HTERT RPE-1 (cell line): ENCODE data around the gene B9D1.

Source experiments
- in situ Hi-C: fragments of 300-500 bp; cut with MboI; formaldehyde crosslinking; loops from 4 replicates; pipeline ENCODE4 v1.14.3; 2020; ENCODE audit warnings: low sequenced_read_pairs

Gene B9D1

GRCh38 chr17:19308398-19308797 is 54.1 kb downstream of the B9D1 start:
- in situ Hi-C loops = no loop called here

GRCh38 chr17:19307521-19307920 is 55.0 kb downstream of the B9D1 start:
- in situ Hi-C loops = no loop called here

- in situ Hi-C loops = no loop called here
These were observed 56.1 kb downstream of the B9D1 start for GRCh38 chr17:19306160-19307111.

GRCh38 chr17:19305761-19306159 is 56.8 kb downstream of the B9D1 start:
- in situ Hi-C loops = no loop called here

GRCh38 chr17:19305256-19305655 is 57.3 kb downstream of the B9D1 start:
- in situ Hi-C loops = no loop called here

- in situ Hi-C loops = no loop called here
These were observed 57.8 kb downstream of the B9D1 start for GRCh38 chr17:19304751-19305150.

- in situ Hi-C loops = no loop called here
These were observed 58.3 kb downstream of the B9D1 start for GRCh38 chr17:19304209-19304608.

- in situ Hi-C loops = no loop called here
These were observed 59.2 kb downstream of the B9D1 start for GRCh38 chr17:19303367-19303776.

GRCh38 chr17:19302791-19303331 is 59.7 kb downstream of the B9D1 start:
- in situ Hi-C loops = no loop called here

- in situ Hi-C loops = no loop called here
These were observed 60.5 kb downstream of the B9D1 start for GRCh38 chr17:19301973-19302372.

GRCh38 chr17:19301274-19301951 is 61.1 kb downstream of the B9D1 start:
- in situ Hi-C loops = no loop called here

- in situ Hi-C loops = no loop called here
These were observed 62.7 kb downstream of the B9D1 start for GRCh38 chr17:19299866-19300265.

- in situ Hi-C loops = no loop called here
These were observed 63.2 kb downstream of the B9D1 start for GRCh38 chr17:19299214-19299747.

- in situ Hi-C loops = no loop called here
These were observed 63.8 kb downstream of the B9D1 start for GRCh38 chr17:19298569-19299213.

- in situ Hi-C loops = no loop called here
These were observed 65.4 kb downstream of the B9D1 start for GRCh38 chr17:19296786-19297778.

- in situ Hi-C loops = no loop called here
These were observed 66.9 kb downstream of the B9D1 start for GRCh38 chr17:19295473-19296135.

- in situ Hi-C loops = no loop called here
These were observed 68.1 kb downstream of the B9D1 start for GRCh38 chr17:19294443-19294842.
